DND-41 (cell line): ENCODE results near the gene GPC1.

Experiments used
- ATAC-seq: fragments of 200-7000 bp; cut with Tn5 transposase; 3 replicates; pipeline ENCODE4 v1.9.1; 2021; ENCODE audit warnings: low read depth; ENCODE audit not compliant: insufficient read depth
- DNase-seq: peaks from one replicate; pipeline ENCODE4 v3.0.0-alpha.2; 2020
- H2AFZ ChIP-seq: 2 replicates; pipeline ENCODE4 v1.6.0; 2012; ENCODE audit warnings: low read depth, low read length
- H3K27ac ChIP-seq: 2 replicates; pipeline ENCODE4 v1.5.1; 2012; ENCODE audit warnings: low read length, inconsistent platforms
- H3K27me3 ChIP-seq: fragments of 200-600 bp; sonication (generic); 2 replicates; pipeline ENCODE4 v1.6.0; 2012; ENCODE audit warnings: low read length, mild to moderate bottlenecking, inconsistent platforms; ENCODE audit not compliant: insufficient read depth, poor library complexity
- H3K36me3 ChIP-seq: 2 replicates; pipeline ENCODE4 v1.5.1; 2012; ENCODE audit warnings: low read length, inconsistent platforms; ENCODE audit not compliant: insufficient read depth
- H3K4me1 ChIP-seq: 2 replicates; pipeline ENCODE4 v1.5.1; 2012; ENCODE audit warnings: mild to moderate bottlenecking, low read length; ENCODE audit not compliant: insufficient read depth
- H3K4me2 ChIP-seq: 2 replicates; pipeline ENCODE4 v1.6.0; 2012; ENCODE audit warnings: mild to moderate bottlenecking, moderate library complexity, low read length, inconsistent platforms; ENCODE audit not compliant: insufficient read depth
- H3K4me3 ChIP-seq, 2 experiments: fragments of 200-600 bp in 1 of 2; shearing (Covaris generic) in 1 of 2; 2 replicates each; pipeline ENCODE4 v1.5.1; 2012 to 2016; ENCODE audit warnings: inconsistent platforms in 2 of 2, low read length in 2 of 2, mild to moderate bottlenecking in 2 of 2, low read depth in 1 of 2, moderate library complexity in 1 of 2
- H3K79me2 ChIP-seq: 2 replicates; pipeline ENCODE4 v1.6.0; 2012; ENCODE audit warnings: low read length, inconsistent platforms; ENCODE audit not compliant: insufficient read depth
- H3K9ac ChIP-seq: 2 replicates; pipeline ENCODE4 v1.6.0; 2012; ENCODE audit warnings: low read depth, mild to moderate bottlenecking, inconsistent platforms, low read length, moderate library complexity
- H3K9me3 ChIP-seq: 2 replicates; pipeline ENCODE4 v1.5.1; 2012; ENCODE audit warnings: low read length, moderate library complexity, mild to moderate bottlenecking, inconsistent platforms; ENCODE audit not compliant: insufficient read depth, severe bottlenecking
- H4K20me1 ChIP-seq: 2 replicates; pipeline ENCODE4 v1.6.0; 2012; ENCODE audit warnings: low read length; ENCODE audit not compliant: insufficient read depth
- CTCF ChIP-seq: IDR thresholded peaks from 2 replicates; pipeline ENCODE4 v1.5.1; 2012; ENCODE audit warnings: borderline replicate concordance, low read length, moderate library complexity, mild to moderate bottlenecking; ENCODE audit not compliant: poor library complexity, severe bottlenecking; ENCODE audit errors: extremely low read depth
- EZH2 ChIP-seq: IDR thresholded peaks from 3 replicates; pipeline ENCODE4 v1.6.1; 2012; ENCODE audit warnings: borderline replicate concordance, low read depth, mild to moderate bottlenecking, moderate library complexity, low read length, inconsistent platforms; ENCODE audit not compliant: severe bottlenecking

GPC1 gene

GRCh38 chr2:240419271-240419670 is 16.2 kb upstream of the GPC1 start:
- H3K27me3 ChIP-seq, result no peaks in the 10 kb centered on the region
- DNase-seq (no peak), ATAC-seq (no peak)
- H3K9me3 ChIP-seq, result peaks cover 24% of the 10 kb centered on the region
- H3K9ac ChIP-seq, result no peak overlapping the region
- no peak overlapping the region for H2AFZ ChIP-seq
- H3K27ac ChIP-seq, result no peak overlapping the region
- H3K4me1 ChIP-seq, result no peaks in the 10 kb centered on the region
- TF ChIP-seq EZH2 (no peak), CTCF (no peak)
- no peak overlapping the region for H3K4me3 ChIP-seq
- no peak overlapping the region for H3K4me2 ChIP-seq
- H3K79me2 ChIP-seq, result no peaks in the 10 kb centered on the region
- no peaks in the 10 kb centered on the region for H3K36me3 ChIP-seq
- H4K20me1 ChIP-seq, result no peaks in the 10 kb centered on the region

GRCh38 chr2:240419723-240420122 is 15.7 kb upstream of the GPC1 start:
- Histone ChIP-seq H2AFZ (no peak overlapping the region), H3K79me2 (no peaks in the 10 kb centered on the region), H3K27me3 (no peaks in the 10 kb centered on the region), H3K36me3 (no peaks in the 10 kb centered on the region), H3K4me1 (no peaks in the 10 kb centered on the region), H3K27ac (no peak overlapping the region), H4K20me1 (no peaks in the 10 kb centered on the region), H3K4me2 (no peak overlapping the region), H3K9ac (no peak overlapping the region), H3K4me3 (no peak overlapping the region), H3K9me3 (peaks cover 24% of the 10 kb centered on the region)
- ATAC-seq, result no peak
- TF ChIP-seq CTCF, result no peak
- no peak for TF ChIP-seq EZH2
- DNase-seq, result no peak

- ATAC-seq, result no peak
- H3K4me2 ChIP-seq, result no peak overlapping the region
- no peaks in the 10 kb centered on the region for H3K36me3 ChIP-seq
- H3K27ac ChIP-seq, result no peak overlapping the region
- H3K9me3 ChIP-seq, result peaks cover 24% of the 10 kb centered on the region
- H2AFZ ChIP-seq, result no peak overlapping the region
- no peak for DNase-seq
- TF ChIP-seq EZH2 (no peak), CTCF (no peak)
- no peaks in the 10 kb centered on the region for H3K79me2 ChIP-seq
- H3K27me3 ChIP-seq, result no peaks in the 10 kb centered on the region
- H3K4me1 ChIP-seq, result no peaks in the 10 kb centered on the region
- no peak overlapping the region for H3K9ac ChIP-seq
- H3K4me3 ChIP-seq, result no peak overlapping the region
- H4K20me1 ChIP-seq, result no peaks in the 10 kb centered on the region
Observed at GRCh38 chr2:240420206-240421104, 15.0 kb upstream of the GPC1 start.
